ENCODE results near the gene ZNF385A.

- no peak for TF ChIP-seq POLR2A (IDR thresholded peaks at IDR 0.05)
- no peak for TF ChIP-seq POLR2AphosphoS5 (IDR thresholded peaks at IDR 0.05)
These were observed 23.6 kb downstream of the ZNF385A start for GRCh38 chr12:54360717-54361456.
